Right lobe of liver (tissue), 6 donors: ENCODE data around the gene PXT1. TPM values are rescaled to one million over a fixed set of nuclear protein-coding genes. Genes with fewer than 3 reads are reported as not detected.
A peak's percentile ranks its signal among the peaks of the same experiment; 100 is the strongest.

Source experiments
- ATAC-seq, 4 donors: fragments of 200-7000 bp; cut with Tn5 transposase; one replicate each; pipeline ENCODE4 v1.9.1; 2020; ENCODE audit warnings: mild to moderate bottlenecking in 4 of 4, moderate library complexity in 4 of 4
- DNase-seq, 3 donors: peaks; one replicate each; pipeline ENCODE4 v3.0.0-alpha.2; 2020
- H3K27ac ChIP-seq, 3 donors: fragments of 200-600 bp; one replicate each; pipeline ENCODE4 v1.8.0; 2022
- H3K27me3 ChIP-seq, 2 donors: fragments of 200-600 bp; one replicate each; pipeline ENCODE4 v1.8.0; 2022
- H3K36me3 ChIP-seq, 4 donors: fragments of 200-600 bp; sonication (generic) in 1 of 4; one replicate each; pipeline versions ENCODE4 v1.5.1 to v1.8.0; 2017 to 2022; ENCODE audit warnings: control low read depth in 1 of 4
- H3K4me1 ChIP-seq, 4 donors: fragments of 200-600 bp; sonication (generic) in 1 of 4; one replicate each; pipeline versions ENCODE4 v1.5.1 to v1.8.0; 2017 to 2022; ENCODE audit warnings: control low read depth in 1 of 4
- H3K4me3 ChIP-seq, 3 donors: fragments of 200-600 bp; one replicate each; pipeline ENCODE4 v1.8.0; 2022
- H3K9me3 ChIP-seq, 4 donors: fragments of 200-600 bp; sonication (generic) in 1 of 4; one replicate each; pipeline versions ENCODE4 v1.5.1 to v1.8.0; 2017 to 2022; ENCODE audit warnings: control low read depth in 1 of 4
- CTCF ChIP-seq, 4 donors: fragments of 200-600 bp in 3 of 4; fragments of 450-650 bp in 1 of 4; IDR thresholded peaks; one replicate each; pipeline versions ENCODE4 v1.5.1 to v1.8.0; 2016 to 2022; ENCODE audit warnings: antibody characterized with exemption in 4 of 4, mild to moderate bottlenecking in 2 of 4
- POLR2A ChIP-seq: fragments of 450-650 bp; IDR thresholded peaks from one replicate; pipeline ENCODE4 v1.6.1; 2017; ENCODE audit warnings: antibody characterized with exemption, mild to moderate bottlenecking
- WGBS: methylation state at CpG from one replicate; pipeline ENCODE4 v1.1.6; 2018; ENCODE audit warnings: low coverage, low lambda C conversion rate; ENCODE audit not compliant: insufficient coverage; ENCODE audit errors: missing lambda C conversion rate; 5-methylcytosine and 5-hydroxymethylcytosine counted together
- intact Hi-C, 2 donors: fragments of 100-400 bp; cut with DNase I; formaldehyde crosslinking; loops; one replicate each; pipeline versions ENCODE4 v1.11.2 to v1.14.1; 2022
- long read RNA-seq: library from polyadenylated mRNA; unstranded; transcript quantifications from one replicate; pipeline ENCODE4 v2.0.0, GENCODE V29; 2019
- total RNA-seq, 6 experiments: library from RNA; depleted of rRNA in 2 of 6; stranded (reverse); fragments of >200 nt in 2 of 6; fragmentation: NEBNext Ultra II Directional in 3 of 6; extraction: Animal tissue kit (Norgen Biotek cat#: 25700) in 3 of 6; gene quantifications; one replicate each; pipeline versions ENCODE4 v1.1.0 to v1.2.4, GENCODE V29; 2016 to 2023
- donor health status: DM: no; HTN: yes; CAD: no.
- donor health status: DM: no; HTN: no; CAD: no.
- donor health status: DM: no; HTN: no; CAD: no.
- donor health status: DM: no; HTN: yes; CAD: no.
- donor health status: DM: no; HTN: yes; CAD: no.

The PXT1 gene
- total RNA-seq, result under 1 TPM in 1 of 6 experiments, not detected in 5; 0.11 TPM
- long read RNA-seq, result 0 reads

- WGBS, result 0% methylated on average over 20 of the region's 91 CpGs
- peak; percentile 72 to 86 (median 84) for ATAC-seq
- Histone ChIP-seq H3K27me3 (no peaks in the 10 kb centered on the region), H3K36me3 (no peaks in the 10 kb centered on the region), H3K9me3 (no peaks in the 10 kb centered on the region), H3K27ac (peak within 1 kb of the TSS; percentile 91 to 98 (median 97)), H3K4me1 (peaks cover 0 to 33% (median 4%) of the 10 kb centered on the region in 4 donors), H3K4me3 (peak within 1 kb of the TSS; percentile 78 to 85 (median 84))
- DNase-seq, result peak; percentile 92 to 93 (median 93)
- intact Hi-C loops, result no loop called here
- TF ChIP-seq POLR2A, result peak; percentile 96
- TF ChIP-seq CTCF (IDR thresholded peaks at IDR 0.05), result no peak
Measured at GRCh38 chr6:36442671-36443470, at the start of gene PXT1, which contains the start of gene KCTD20. PXT1 (minus strand) TSS chr6:36442854; CDS start chr6:36426082, 16,772 bp downstream. KCTD20 (plus strand) TSS chr6:36443000; CDS start chr6:36470098, 27,098 bp downstream.

GRCh38 chr6:36492092-36492491 is 49.4 kb upstream of the PXT1 start:
- intact Hi-C loops, result no loop called here
- peak in 1 of 4 donors; percentile 14 for ATAC-seq
- H3K9me3 ChIP-seq, result no peaks in the 10 kb centered on the region
- H3K27ac ChIP-seq, result no peak overlapping the region
- H3K36me3 ChIP-seq, result peaks cover 0 to 31% (median 4%) of the 10 kb centered on the region in 4 donors
- no peaks in the 10 kb centered on the region for H3K27me3 ChIP-seq
- no peak overlapping the region for H3K4me3 ChIP-seq
- TF ChIP-seq POLR2A, result no peak
- TF ChIP-seq CTCF (IDR thresholded peaks at IDR 0.05), result no peak
- WGBS, result 93% methylated on average over 3 of the region's 4 CpGs
- no peak for DNase-seq
- H3K4me1 ChIP-seq, result peaks cover 0 to 13% (median 0%) of the 10 kb centered on the region in 4 donors

GRCh38 chr6:36491378-36491965 is 48.8 kb upstream of the PXT1 start:
- intact Hi-C loops, result no loop called here
- Histone ChIP-seq H3K27me3 (no peaks in the 10 kb centered on the region), H3K27ac (no peak overlapping the region), H3K9me3 (no peaks in the 10 kb centered on the region), H3K4me3 (no peak overlapping the region), H3K36me3 (peaks cover 0 to 31% (median 7%) of the 10 kb centered on the region in 4 donors), H3K4me1 (peaks cover 0 to 13% (median 0%) of the 10 kb centered on the region in 4 donors)
- TF ChIP-seq CTCF (IDR thresholded peaks at IDR 0.05) (no peak), POLR2A (no peak)
- DNase-seq, result no peak
- peak in 1 of 4 donors; percentile 33 for ATAC-seq
- 78% methylated on average over 5 of the region's 7 CpGs for WGBS

GRCh38 chr6:36489426-36489825 is 46.8 kb upstream of the PXT1 start:
- no peak for DNase-seq
- 90% methylated on average over 4 of the region's 4 CpGs for WGBS
- ATAC-seq, result no peak
- Histone ChIP-seq H3K27me3 (no peaks in the 10 kb centered on the region), H3K9me3 (no peaks in the 10 kb centered on the region), H3K4me1 (peaks cover 0 to 13% (median 0%) of the 10 kb centered on the region in 4 donors), H3K36me3 (peaks cover 0 to 26% (median 7%) of the 10 kb centered on the region in 4 donors), H3K27ac (no peak overlapping the region), H3K4me3 (no peak overlapping the region)
- intact Hi-C loops, result loop anchor here in 1 of 2 donors (10.0 kb wide), 1 partner anchor 85 kb away; no protein-coding TSS in a partner anchor
- TF ChIP-seq CTCF (IDR thresholded peaks at IDR 0.05) (no peak), POLR2A (no peak)
